ENCODE measurements around the gene ACRBP. TPM values are rescaled to one million over a fixed set of nuclear protein-coding genes. Genes with fewer than 3 reads are reported as not detected.

The ACRBP gene
- total RNA-seq, 4 donors from 2014 or later: 0.86 to 9.3 (median 1.6) TPM

DNA sequence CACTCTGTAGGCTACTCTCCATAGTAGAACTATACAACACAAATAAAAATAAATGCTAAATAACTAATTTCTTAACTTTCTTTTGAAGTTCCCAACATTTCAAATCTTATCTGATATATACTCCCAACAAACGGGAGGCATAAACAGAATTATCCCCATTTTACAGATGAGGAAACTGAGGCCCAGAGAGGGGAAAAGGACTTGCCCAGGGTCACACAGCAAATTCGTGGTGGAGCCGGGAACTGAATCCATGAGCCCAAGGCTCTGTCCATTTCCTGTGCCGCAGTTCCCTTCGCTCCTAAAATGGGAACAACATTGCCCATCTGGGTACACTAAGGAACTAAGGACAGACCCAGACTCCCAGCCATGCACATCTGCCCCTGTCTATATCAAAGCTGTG, 29.7 kb upstream of the ACRBP start:
- Histone ChIP-seq H3K27me3 (no peaks in the 10 kb centered on the region), H3K4me3 (no peak overlapping the region), H3K36me3 (peaks cover 88% of the 10 kb centered on the region), H3K9me3 (no peaks in the 10 kb centered on the region), H3K4me1 (no peaks in the 10 kb centered on the region), H3K27ac (no peak overlapping the region)
- no peak for DNase-seq (ENCODE audit: low spot score in 2 of 2)
- TF ChIP-seq POLR2A (IDR thresholded peaks at IDR 0.05) (no peak), POLR2AphosphoS5 (IDR thresholded peaks at IDR 0.05) (no peak), EP300 (IDR thresholded peaks at IDR 0.05) (no peak)
- TF ChIP-seq, protein P1, sequence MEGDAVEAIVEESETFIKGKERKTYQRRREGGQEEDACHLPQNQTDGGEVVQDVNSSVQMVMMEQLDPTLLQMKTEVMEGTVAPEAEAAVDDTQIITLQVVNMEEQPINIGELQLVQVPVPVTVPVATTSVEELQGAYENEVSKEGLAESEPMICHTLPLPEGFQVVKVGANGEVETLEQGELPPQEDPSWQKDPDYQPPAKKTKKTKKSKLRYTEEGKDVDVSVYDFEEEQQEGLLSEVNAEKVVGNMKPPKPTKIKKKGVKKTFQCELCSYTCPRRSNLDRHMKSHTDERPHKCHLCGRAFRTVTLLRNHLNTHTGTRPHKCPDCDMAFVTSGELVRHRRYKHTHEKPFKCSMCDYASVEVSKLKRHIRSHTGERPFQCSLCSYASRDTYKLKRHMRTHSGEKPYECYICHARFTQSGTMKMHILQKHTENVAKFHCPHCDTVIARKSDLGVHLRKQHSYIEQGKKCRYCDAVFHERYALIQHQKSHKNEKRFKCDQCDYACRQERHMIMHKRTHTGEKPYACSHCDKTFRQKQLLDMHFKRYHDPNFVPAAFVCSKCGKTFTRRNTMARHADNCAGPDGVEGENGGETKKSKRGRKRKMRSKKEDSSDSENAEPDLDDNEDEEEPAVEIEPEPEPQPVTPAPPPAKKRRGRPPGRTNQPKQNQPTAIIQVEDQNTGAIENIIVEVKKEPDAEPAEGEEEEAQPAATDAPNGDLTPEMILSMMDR (IDR thresholded peaks at IDR 0.05): no peak
- WGBS: 92% methylated on average over 5 of the region's 5 CpGs

DNA sequence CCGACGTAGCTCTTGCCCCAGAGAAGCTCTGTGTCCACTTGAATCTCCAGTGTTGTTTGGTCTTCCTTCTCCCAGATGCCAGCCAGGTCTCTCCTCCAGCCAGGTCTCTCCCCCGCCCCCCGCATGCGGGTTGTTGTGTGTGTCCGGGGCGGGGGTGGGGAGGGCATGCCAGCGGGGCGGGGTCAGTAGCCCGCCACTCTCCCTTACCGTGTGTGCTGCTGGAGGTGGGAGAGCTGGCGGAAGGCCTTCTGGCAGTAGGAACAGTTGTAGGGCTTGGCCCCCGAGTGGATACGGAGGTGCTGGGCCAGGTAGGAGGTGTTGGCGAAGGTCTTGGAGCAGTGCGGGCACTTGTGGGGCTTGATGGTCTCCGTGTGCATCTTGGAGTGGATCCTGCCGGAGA, 24.9 kb upstream of the ACRBP start:
- TF ChIP-seq EP300 (IDR thresholded peaks at IDR 0.05): no peak
- no peak for TF ChIP-seq POLR2AphosphoS5 (IDR thresholded peaks at IDR 0.05)
- no peak for TF ChIP-seq POLR2A (IDR thresholded peaks at IDR 0.05)
- TF ChIP-seq, protein P1 (IDR thresholded peaks at IDR 0.05): no peak
- 95% methylated on average over 16 of the region's 18 CpGs for WGBS
- H3K4me3 ChIP-seq: no peak overlapping the region
- no peaks in the 10 kb centered on the region for H3K4me1 ChIP-seq
- H3K27ac ChIP-seq: no peak overlapping the region
- peaks cover 100% of the 10 kb centered on the region for H3K36me3 ChIP-seq
- no peaks in the 10 kb centered on the region for H3K27me3 ChIP-seq
- no peak for DNase-seq (ENCODE audit: low spot score in 2 of 2)
- no peaks in the 10 kb centered on the region for H3K9me3 ChIP-seq

DNA sequence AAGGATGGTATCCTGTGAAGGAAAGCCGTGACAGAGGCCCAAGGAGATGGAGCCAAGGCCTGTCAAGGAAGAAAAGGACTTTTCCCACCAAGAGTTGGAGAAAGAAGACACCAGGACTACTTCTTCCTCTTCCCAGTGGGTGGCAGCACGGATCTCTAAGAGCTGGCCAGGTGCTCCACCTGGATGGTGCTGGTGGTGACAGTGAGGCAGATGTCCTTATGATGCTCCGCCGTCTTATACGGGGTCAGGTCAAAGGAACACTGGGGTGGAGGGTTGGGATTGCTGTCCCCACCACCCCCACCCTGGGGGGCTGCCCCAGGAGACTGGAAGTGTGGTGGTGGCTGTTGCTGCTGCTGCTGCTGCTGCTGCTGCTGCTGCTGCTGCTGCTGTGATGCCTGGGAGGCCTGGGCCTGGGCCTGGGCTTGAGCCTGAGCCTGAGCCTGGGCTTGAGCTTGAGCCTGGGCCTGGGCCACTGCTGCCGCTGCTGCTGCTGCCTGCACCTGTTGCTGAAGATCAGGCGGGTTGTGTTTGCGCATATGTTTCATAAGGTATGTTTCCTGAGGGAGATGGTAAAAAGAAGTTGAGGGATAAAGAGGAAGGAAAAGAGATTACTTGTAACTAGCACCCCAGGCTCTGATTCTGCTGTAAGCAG, 20.5 kb upstream of the ACRBP start:
- DNase-seq (ENCODE audit: low spot score in 2 of 2): no peak
- Histone ChIP-seq H3K27ac (no peak overlapping the region), H3K4me3 (no peak overlapping the region), H3K4me1 (no peaks in the 10 kb centered on the region), H3K9me3 (no peaks in the 10 kb centered on the region), H3K27me3 (no peaks in the 10 kb centered on the region), H3K36me3 (peaks cover 61% of the 10 kb centered on the region)
- 83% methylated on average over 5 of the region's 8 CpGs for WGBS
- TF ChIP-seq, protein P1 (IDR thresholded peaks at IDR 0.05): no peak
- TF ChIP-seq POLR2AphosphoS5 (IDR thresholded peaks at IDR 0.05) (no peak), EP300 (IDR thresholded peaks at IDR 0.05) (no peak), POLR2A (IDR thresholded peaks at IDR 0.05) (no peak)

DNA sequence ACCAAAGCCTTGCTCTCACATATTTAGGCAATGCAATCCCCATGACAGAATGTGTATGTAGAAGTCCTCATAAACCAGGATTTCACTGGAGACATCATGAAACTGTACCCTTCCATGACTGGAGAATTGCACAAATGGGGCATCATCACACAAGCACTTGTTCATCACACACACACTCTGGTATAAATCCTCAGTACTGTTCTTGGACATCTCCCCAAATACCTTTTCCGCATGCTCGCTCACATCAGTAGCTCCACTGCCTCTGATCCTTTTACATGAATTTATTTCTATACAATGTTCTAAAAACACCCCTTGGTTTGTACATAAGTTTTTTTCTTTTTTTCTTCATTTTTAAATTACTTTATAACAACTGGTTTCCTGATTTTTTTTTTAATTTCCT, 19.0 kb upstream of the ACRBP start:
- Histone ChIP-seq H3K36me3 (peaks cover 46% of the 10 kb centered on the region), H3K9me3 (no peaks in the 10 kb centered on the region), H3K4me1 (peaks cover 11% of the 10 kb centered on the region), H3K27ac (no peak overlapping the region), H3K4me3 (no peak overlapping the region), H3K27me3 (no peaks in the 10 kb centered on the region)
- DNase-seq (ENCODE audit: low spot score in 2 of 2): no peak
- no peak for TF ChIP-seq EP300 (IDR thresholded peaks at IDR 0.05)
- no peak for TF ChIP-seq POLR2A (IDR thresholded peaks at IDR 0.05)
- TF ChIP-seq POLR2AphosphoS5 (IDR thresholded peaks at IDR 0.05): no peak
- TF ChIP-seq, protein P1 (IDR thresholded peaks at IDR 0.05): no peak
- WGBS: 93% methylated on average over 2 of the region's 2 CpGs

DNA sequence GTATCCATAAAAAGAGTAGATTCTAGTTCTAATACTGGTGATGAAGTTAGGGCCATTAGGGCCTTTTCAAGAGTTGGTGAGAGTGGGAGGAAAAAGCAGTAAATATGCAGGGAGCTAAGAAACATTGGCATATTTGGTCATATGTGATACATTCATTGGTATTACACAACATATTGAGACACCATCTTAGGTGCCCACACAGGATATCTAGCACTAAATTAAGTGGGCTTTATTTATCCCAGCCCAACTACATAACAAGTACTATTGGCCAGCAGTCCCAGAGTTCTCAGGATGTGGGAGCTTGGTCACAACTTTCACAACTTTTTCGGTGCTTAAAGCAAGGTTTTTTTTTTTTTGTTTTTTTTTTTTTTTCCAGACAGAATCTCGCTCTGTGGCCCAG, 17.7 kb upstream of the ACRBP start:
- Histone ChIP-seq H3K27me3 (no peaks in the 10 kb centered on the region), H3K27ac (no peak overlapping the region), H3K4me1 (peaks cover 15% of the 10 kb centered on the region), H3K4me3 (no peak overlapping the region), H3K9me3 (no peaks in the 10 kb centered on the region), H3K36me3 (peaks cover 33% of the 10 kb centered on the region)
- TF ChIP-seq POLR2AphosphoS5 (IDR thresholded peaks at IDR 0.05) (no peak), POLR2A (IDR thresholded peaks at IDR 0.05) (no peak), EP300 (IDR thresholded peaks at IDR 0.05) (no peak)
- TF ChIP-seq, protein P1 (IDR thresholded peaks at IDR 0.05): no peak
- no peak for DNase-seq (ENCODE audit: low spot score in 2 of 2)
- 63% methylated on average over 2 of the region's 2 CpGs for WGBS

Data from suprapubic skin (tissue), 4 donors.